ACHN (cell line): ENCODE measurements around the gene ZBTB48.
"Not testable (repeated sequence)": the region's sequence is repeated elsewhere in the genome, so short reads cannot be mapped to it uniquely, and the experiment has no call there.

Experiments
- DNase-seq: peaks from one replicate; pipeline ENCODE4 v3.0.0-alpha.2; 2015
- in situ Hi-C: cut with HindIII; loops from 2 replicates; pipeline ENCODE4 v1.10.0; 2017; ENCODE audit warnings: low sequenced_read_pairs, low pct_ligation_motif_present, low pct_unique_long_range_greater_than_20kb

The ZBTB48 gene

GRCh38 chr1:6625584-6626149 lies 45.9 kb downstream of the ZBTB48 start:
- DNase-seq = peak; percentile 44
- in situ Hi-C loops = no loop called here

GRCh38 chr1:6627031-6627430 lies 47.2 kb downstream of the ZBTB48 start:
- in situ Hi-C loops = no loop called here
- DNase-seq = no peak

- in situ Hi-C loops = no loop called here
- DNase-seq = no peak
These were observed 48.2 kb downstream of the ZBTB48 start for GRCh38 chr1:6627841-6628545.

GRCh38 chr1:6628971-6629479 lies 49.2 kb downstream of the ZBTB48 start:
- no peak for DNase-seq
- in situ Hi-C loops = no loop called here

- in situ Hi-C loops = no loop called here
These were observed 50.2 kb downstream of the ZBTB48 start for GRCh38 chr1:6630027-6630426.

GRCh38 chr1:6631058-6631457 lies 51.3 kb downstream of the ZBTB48 start:
- no peak for DNase-seq
- in situ Hi-C loops = no loop called here

More at GRCh38 chr1:6630027-6630426, 50.2 kb downstream of the ZBTB48 start:
- DNase-seq = no peak

GRCh38 chr1:6632588-6633514 lies 53.1 kb downstream of the ZBTB48 start:
- in situ Hi-C loops = no loop called here
- no peak for DNase-seq

- DNase-seq = peak; percentile 22
- in situ Hi-C loops = no loop called here
These were observed 54.7 kb downstream of the ZBTB48 start for GRCh38 chr1:6634371-6635052.

GRCh38 chr1:6635161-6635909 lies 55.5 kb downstream of the ZBTB48 start:
- in situ Hi-C loops = no loop called here
- DNase-seq = no peak

- in situ Hi-C loops = no loop called here
These were observed 56.3 kb downstream of the ZBTB48 start for GRCh38 chr1:6635910-6636760.

GRCh38 chr1:6636778-6637177 lies 57.0 kb downstream of the ZBTB48 start:
- DNase-seq, in situ Hi-C loops: not testable (repeated sequence)

More at GRCh38 chr1:6635910-6636760, 56.3 kb downstream of the ZBTB48 start:
- no peak for DNase-seq

- DNase-seq = no peak
- in situ Hi-C loops = no loop called here
These were observed 58.0 kb downstream of the ZBTB48 start for GRCh38 chr1:6637770-6638169.

GRCh38 chr1:6638226-6638625 lies 58.4 kb downstream of the ZBTB48 start:
- in situ Hi-C loops = no loop called here
- DNase-seq = no peak
